MV-4-11 (cell line): ENCODE measurements around the gene PMM2.

Source experiments
- DNase-seq: peaks from one replicate; lab custom pipeline; 2025; lab: John Stamatoyannopoulos, UW

PMM2 gene

GRCh38 chr16:8797364-8798173 lies at the start of gene PMM2, which contains the start of gene TMEM186:
Gene PMM2, plus strand, starts transcription at chr16:8797839. Its CDS starts 44 bp downstream, at chr16:8797883.
Gene TMEM186, minus strand, starts transcription at chr16:8797639. Its CDS starts 25 bp downstream, at chr16:8797614.
- DNase-seq = peak; percentile 98

- DNase-seq = peak; percentile 79
Measured at GRCh38 chr16:8748944-8749343, 48.7 kb upstream of the PMM2 start.

- no peak for DNase-seq
Measured at GRCh38 chr16:8751481-8752311, 45.9 kb upstream of the PMM2 start.

GRCh38 chr16:8752706-8753105 lies 44.9 kb upstream of the PMM2 start:
- DNase-seq = no peak

- DNase-seq = no peak
Measured at GRCh38 chr16:8753416-8754054, 44.1 kb upstream of the PMM2 start.

GRCh38 chr16:8756755-8757154 lies 40.9 kb upstream of the PMM2 start:
- DNase-seq = no peak

GRCh38 chr16:8758022-8758421 lies 39.6 kb upstream of the PMM2 start:
- no peak for DNase-seq

GRCh38 chr16:8760021-8760420 lies 37.6 kb upstream of the PMM2 start:
- DNase-seq = peak; percentile 36

GRCh38 chr16:8761078-8761477 lies 36.6 kb upstream of the PMM2 start:
- DNase-seq = no peak

- DNase-seq = no peak
Measured at GRCh38 chr16:8762254-8762653, 35.4 kb upstream of the PMM2 start.

GRCh38 chr16:8763083-8763482 lies 34.6 kb upstream of the PMM2 start:
- no peak for DNase-seq

- no peak for DNase-seq
Measured at GRCh38 chr16:8763899-8764298, 33.7 kb upstream of the PMM2 start.

- no peak for DNase-seq
Measured at GRCh38 chr16:8764525-8765250, 33.0 kb upstream of the PMM2 start.

- no peak for DNase-seq
Measured at GRCh38 chr16:8767176-8767575, 30.5 kb upstream of the PMM2 start.

GRCh38 chr16:8768283-8768682 lies 29.4 kb upstream of the PMM2 start:
- DNase-seq = no peak

- no peak for DNase-seq
Measured at GRCh38 chr16:8768692-8769091, 28.9 kb upstream of the PMM2 start.

GRCh38 chr16:8773537-8773936 lies 24.1 kb upstream of the PMM2 start:
- no peak for DNase-seq

- DNase-seq = no peak
Measured at GRCh38 chr16:8774208-8774607, 23.4 kb upstream of the PMM2 start.

GRCh38 chr16:8775359-8775758 lies 22.3 kb upstream of the PMM2 start:
- DNase-seq = no peak

- no peak for DNase-seq
Measured at GRCh38 chr16:8776129-8776584, 21.5 kb upstream of the PMM2 start.

GRCh38 chr16:8777217-8777616 lies 20.4 kb upstream of the PMM2 start:
- no peak for DNase-seq

GRCh38 chr16:8781797-8782196 lies 15.8 kb upstream of the PMM2 start:
- DNase-seq = no peak
